Neutrophil (primary cell): ENCODE results near the gene SOS1.
"Not testable (repeated sequence)": the region's sequence is repeated elsewhere in the genome, so short reads cannot be mapped to it uniquely, and the experiment has no call there.

Source experiments
- H3K27ac ChIP-seq: fragments of 200-600 bp; sonication (generic); 2 replicates; pipeline ENCODE4 v1.5.1; 2016; ENCODE audit warnings: mild to moderate bottlenecking, moderate library complexity
- H3K27me3 ChIP-seq: fragments of 200-600 bp; sonication (generic); 2 replicates; pipeline ENCODE4 v1.6.0; 2016; ENCODE audit warnings: mild to moderate bottlenecking
- H3K36me3 ChIP-seq: fragments of 200-600 bp; sonication (generic); 2 replicates; pipeline ENCODE4 v1.5.1; 2017
- H3K4me1 ChIP-seq, 2 experiments: fragments of 200-600 bp in 1 of 2; sonication (generic) in 1 of 2; 1 replicate in 1 of 2; 2 replicates in 1 of 2; pipeline versions ENCODE4 v1.5.1 to v1.6.1; 2013 to 2016; ENCODE audit warnings: low read depth in 1 of 2, low read length in 1 of 2, mild to moderate bottlenecking in 1 of 2, moderate library complexity in 1 of 2; ENCODE audit not compliant: control insufficient read depth in 1 of 2, insufficient read depth in 1 of 2
- H3K4me3 ChIP-seq, 2 experiments: fragments of 200-600 bp in 1 of 2; sonication (generic) in 1 of 2; 1 replicate in 1 of 2; 2 replicates in 1 of 2; pipeline ENCODE4 v1.5.1; 2013 to 2016; ENCODE audit warnings: low read depth in 1 of 2, low read length in 1 of 2, mild to moderate bottlenecking in 1 of 2, moderate library complexity in 1 of 2
- H3K9me3 ChIP-seq: fragments of 200-600 bp; sonication (generic); 2 replicates; pipeline ENCODE4 v1.5.1; 2016
- CTCF ChIP-seq: fragments of 200-600 bp; sonication (generic); IDR thresholded peaks from 2 replicates; pipeline ENCODE4 v1.5.1; 2016; ENCODE audit warnings: antibody characterized with exemption

SOS1 gene

GRCh38 chr2:39065616-39066015, 55.2 kb downstream of the SOS1 start:
- TF ChIP-seq CTCF = no peak
- H3K36me3 ChIP-seq = peaks cover 18% of the 10 kb centered on the region
- H3K27me3 ChIP-seq = no peaks in the 10 kb centered on the region
- H3K4me3 ChIP-seq = no peak overlapping the region
- no peak overlapping the region for H3K27ac ChIP-seq
- H3K4me1 ChIP-seq = no peaks in the 10 kb centered on the region
- no peaks in the 10 kb centered on the region for H3K9me3 ChIP-seq

- Histone ChIP-seq H3K27ac (no peak overlapping the region), H3K27me3 (no peaks in the 10 kb centered on the region), H3K9me3 (no peaks in the 10 kb centered on the region), H3K36me3 (peaks cover 18% of the 10 kb centered on the region), H3K4me1 (no peaks in the 10 kb centered on the region), H3K4me3 (no peak overlapping the region)
- TF ChIP-seq CTCF = no peak
Observed at GRCh38 chr2:39062320-39062719, 58.5 kb downstream of the SOS1 start.

- H3K4me1 ChIP-seq = no peaks in the 10 kb centered on the region
- no peak overlapping the region for H3K4me3 ChIP-seq
- H3K36me3 ChIP-seq = peaks cover 8% of the 10 kb centered on the region
- no peaks in the 10 kb centered on the region for H3K9me3 ChIP-seq
- no peak for TF ChIP-seq CTCF
- no peak overlapping the region for H3K27ac ChIP-seq
- H3K27me3 ChIP-seq = no peaks in the 10 kb centered on the region
Observed at GRCh38 chr2:39061280-39061679, 59.6 kb downstream of the SOS1 start.

- TF ChIP-seq CTCF = peak; percentile 53
- Histone ChIP-seq H3K4me3 (no peak overlapping the region), H3K36me3 (peaks cover 17% of the 10 kb centered on the region), H3K4me1 (no peaks in the 10 kb centered on the region), H3K9me3 (no peaks in the 10 kb centered on the region), H3K27ac (no peak overlapping the region), H3K27me3 (no peaks in the 10 kb centered on the region)
Observed at GRCh38 chr2:39059366-39059952, 61.4 kb downstream of the SOS1 start.

- Histone ChIP-seq H3K36me3 (peaks cover 27% of the 10 kb centered on the region), H3K4me1 (no peaks in the 10 kb centered on the region), H3K27ac (no peak overlapping the region), H3K4me3 (no peak overlapping the region), H3K27me3 (no peaks in the 10 kb centered on the region), H3K9me3 (no peaks in the 10 kb centered on the region)
- no peak for TF ChIP-seq CTCF
Observed at GRCh38 chr2:39058101-39058500, 62.8 kb downstream of the SOS1 start.

GRCh38 chr2:39052665-39053064, 68.2 kb downstream of the SOS1 start:
- H3K27ac ChIP-seq, H3K9me3 ChIP-seq, H3K27me3 ChIP-seq, H3K4me3 ChIP-seq, H3K4me1 ChIP-seq: not testable (repeated sequence)
- peaks cover 59% of the 10 kb centered on the region for H3K36me3 ChIP-seq
